GM12892 (cell line): Measurements from ENCODE around the gene CNN1.

Experiments used
- POLR2A ChIP-seq: IDR thresholded peaks from 2 replicates; pipeline ENCODE4 v1.6.1; 2011; ENCODE audit warnings: low read depth, low read length, control low read depth
- POLR2AphosphoS5 ChIP-seq: IDR thresholded peaks from 2 replicates; pipeline ENCODE4 v1.6.1; 2011; ENCODE audit warnings: low read depth, low read length, control low read depth
- TAF1 ChIP-seq: IDR thresholded peaks from 2 replicates; pipeline ENCODE4 v1.6.1; 2011; ENCODE audit warnings: low read depth, mild to moderate bottlenecking, control low read depth, low read length, borderline replicate concordance

GRCh38 chr19:11547929-11548700 lies 9.5 kb downstream of the CNN1 start:
- TF ChIP-seq POLR2A (no peak), TAF1 (no peak), POLR2AphosphoS5 (no peak)
